ENCODE results near the gene IL36RN.

Gene IL36RN

DNA sequence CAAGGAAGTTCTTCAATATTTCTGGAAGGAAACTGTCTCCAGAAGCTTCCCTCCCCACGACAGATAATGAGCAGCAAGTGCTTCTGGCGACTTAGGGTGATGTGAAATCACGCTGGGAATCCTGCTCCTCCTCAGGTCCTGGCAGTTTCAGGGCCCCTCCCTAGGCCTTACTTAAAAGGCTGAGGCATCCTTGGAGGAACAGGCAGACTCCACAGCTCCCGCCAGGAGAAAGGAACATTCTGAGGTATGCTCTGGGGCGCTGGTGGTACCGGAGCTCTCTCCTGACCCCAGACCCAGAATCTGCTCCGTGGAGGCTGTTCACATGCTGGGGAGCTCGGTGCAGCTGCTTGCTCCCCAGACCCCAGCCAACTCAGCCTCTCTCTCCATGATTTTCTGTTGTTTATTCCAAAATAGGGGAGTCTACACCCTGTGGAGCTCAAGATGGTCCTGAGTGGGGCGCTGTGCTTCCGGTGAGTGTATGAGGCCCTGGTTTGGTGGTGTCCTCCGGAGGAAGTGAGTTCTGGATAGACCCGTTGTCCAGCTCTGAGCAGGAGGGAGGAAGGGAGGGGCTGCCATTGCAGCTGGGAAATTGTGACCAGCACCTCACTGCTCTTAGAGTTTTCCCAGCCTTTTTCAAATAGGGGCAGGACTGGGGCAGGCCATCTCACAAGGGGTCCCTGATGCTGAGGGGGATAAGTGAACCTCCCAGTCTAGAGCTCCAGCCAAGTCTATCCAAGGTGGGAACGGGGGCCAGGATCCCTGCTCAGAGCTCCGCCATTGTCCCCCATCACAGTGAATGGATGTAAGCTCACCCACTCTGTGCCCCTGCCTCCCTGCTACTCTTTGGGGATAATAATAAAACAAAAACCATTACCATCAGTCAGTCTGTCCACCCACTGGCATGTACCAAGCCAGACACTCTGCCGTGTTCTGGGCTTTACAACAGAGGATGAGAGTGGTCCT, at the start of gene IL36RN:
TSS of gene IL36RN (plus strand) at position 201 of the 963 bp plus-strand sequence. CDS start at position 442, 241 bp downstream.
- TF ChIP-seq, protein P1, sequence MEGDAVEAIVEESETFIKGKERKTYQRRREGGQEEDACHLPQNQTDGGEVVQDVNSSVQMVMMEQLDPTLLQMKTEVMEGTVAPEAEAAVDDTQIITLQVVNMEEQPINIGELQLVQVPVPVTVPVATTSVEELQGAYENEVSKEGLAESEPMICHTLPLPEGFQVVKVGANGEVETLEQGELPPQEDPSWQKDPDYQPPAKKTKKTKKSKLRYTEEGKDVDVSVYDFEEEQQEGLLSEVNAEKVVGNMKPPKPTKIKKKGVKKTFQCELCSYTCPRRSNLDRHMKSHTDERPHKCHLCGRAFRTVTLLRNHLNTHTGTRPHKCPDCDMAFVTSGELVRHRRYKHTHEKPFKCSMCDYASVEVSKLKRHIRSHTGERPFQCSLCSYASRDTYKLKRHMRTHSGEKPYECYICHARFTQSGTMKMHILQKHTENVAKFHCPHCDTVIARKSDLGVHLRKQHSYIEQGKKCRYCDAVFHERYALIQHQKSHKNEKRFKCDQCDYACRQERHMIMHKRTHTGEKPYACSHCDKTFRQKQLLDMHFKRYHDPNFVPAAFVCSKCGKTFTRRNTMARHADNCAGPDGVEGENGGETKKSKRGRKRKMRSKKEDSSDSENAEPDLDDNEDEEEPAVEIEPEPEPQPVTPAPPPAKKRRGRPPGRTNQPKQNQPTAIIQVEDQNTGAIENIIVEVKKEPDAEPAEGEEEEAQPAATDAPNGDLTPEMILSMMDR (IDR thresholded peaks at IDR 0.05; ENCODE audit: borderline replicate concordance, insufficient read depth, low read depth, low read length) = no peak

DNA sequence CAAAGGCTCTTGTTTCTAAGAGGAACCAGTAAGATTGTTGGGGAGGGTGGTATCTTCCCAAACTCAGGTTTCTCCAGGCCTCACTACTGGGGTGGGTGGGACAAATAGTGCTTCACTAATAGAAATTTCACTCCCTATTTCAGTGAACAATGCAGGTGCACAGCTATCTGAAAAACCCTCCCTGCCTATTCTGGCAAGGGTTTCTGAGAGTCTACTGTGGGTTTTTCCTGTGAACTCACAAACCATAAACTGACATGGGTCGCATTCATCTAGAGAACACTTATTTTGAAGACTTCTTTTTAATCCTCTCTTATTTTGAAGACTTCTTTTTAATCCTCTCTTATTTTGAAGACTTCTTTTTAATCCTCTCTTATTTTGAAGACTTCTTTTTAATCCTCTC, 49.4 kb upstream of the IL36RN start:
- no peak overlapping the region for H3K4me3 ChIP-seq (ENCODE audit: low read depth, low read length)
- TF ChIP-seq, protein P1 (IDR thresholded peaks at IDR 0.05; ENCODE audit: borderline replicate concordance, insufficient read depth, low read depth, low read length) = no peak

More for the DNA sequence above, at the start of gene IL36RN:
- no peak within 1 kb of the TSS for H3K4me3 ChIP-seq (ENCODE audit: low read depth, low read length)

DNA sequence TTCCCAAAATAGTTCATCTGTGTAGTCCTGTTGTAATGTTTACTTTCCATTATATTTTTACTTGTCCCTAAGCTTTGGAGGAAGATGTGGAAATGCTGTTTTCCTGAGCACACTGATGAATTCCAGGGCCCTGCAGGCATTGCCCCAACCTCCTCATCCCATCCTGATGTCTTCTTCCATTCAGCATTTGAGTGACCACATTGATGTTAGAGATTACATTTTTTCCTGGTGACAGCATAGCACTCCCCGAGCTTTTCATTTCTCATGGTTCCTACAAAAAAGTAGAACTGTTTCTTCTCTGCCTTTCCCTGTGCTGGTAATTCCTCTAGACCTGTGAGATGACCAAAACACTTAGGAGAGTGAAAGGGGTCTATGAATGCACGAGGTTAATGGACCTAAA, 48.9 kb upstream of the IL36RN start:
- TF ChIP-seq, protein P1 (IDR thresholded peaks at IDR 0.05; ENCODE audit: borderline replicate concordance, insufficient read depth, low read depth, low read length) = no peak
- H3K4me3 ChIP-seq (ENCODE audit: low read depth, low read length) = no peak overlapping the region

DNA sequence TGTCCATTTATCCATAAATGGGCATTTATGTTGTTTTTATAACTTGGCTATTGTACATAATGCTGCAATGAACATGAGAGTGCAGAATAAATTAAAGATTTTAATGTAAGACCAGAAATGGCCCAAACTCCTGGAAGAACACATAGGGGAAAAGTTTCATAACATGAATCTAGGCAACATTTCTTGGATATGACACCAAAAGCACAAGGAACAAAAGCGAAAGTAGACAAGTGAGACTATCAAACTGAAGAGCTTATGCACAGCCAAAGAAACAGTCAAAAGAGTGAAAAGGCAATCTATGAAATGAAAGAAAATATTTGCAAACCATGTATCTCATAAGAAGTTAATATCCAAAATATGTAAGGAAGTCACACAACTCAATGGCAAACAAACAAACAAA, 47.9 kb upstream of the IL36RN start:
- no peak overlapping the region for H3K4me3 ChIP-seq (ENCODE audit: low read depth, low read length)
- TF ChIP-seq, protein P1 (IDR thresholded peaks at IDR 0.05; ENCODE audit: borderline replicate concordance, insufficient read depth, low read depth, low read length) = no peak

DNA sequence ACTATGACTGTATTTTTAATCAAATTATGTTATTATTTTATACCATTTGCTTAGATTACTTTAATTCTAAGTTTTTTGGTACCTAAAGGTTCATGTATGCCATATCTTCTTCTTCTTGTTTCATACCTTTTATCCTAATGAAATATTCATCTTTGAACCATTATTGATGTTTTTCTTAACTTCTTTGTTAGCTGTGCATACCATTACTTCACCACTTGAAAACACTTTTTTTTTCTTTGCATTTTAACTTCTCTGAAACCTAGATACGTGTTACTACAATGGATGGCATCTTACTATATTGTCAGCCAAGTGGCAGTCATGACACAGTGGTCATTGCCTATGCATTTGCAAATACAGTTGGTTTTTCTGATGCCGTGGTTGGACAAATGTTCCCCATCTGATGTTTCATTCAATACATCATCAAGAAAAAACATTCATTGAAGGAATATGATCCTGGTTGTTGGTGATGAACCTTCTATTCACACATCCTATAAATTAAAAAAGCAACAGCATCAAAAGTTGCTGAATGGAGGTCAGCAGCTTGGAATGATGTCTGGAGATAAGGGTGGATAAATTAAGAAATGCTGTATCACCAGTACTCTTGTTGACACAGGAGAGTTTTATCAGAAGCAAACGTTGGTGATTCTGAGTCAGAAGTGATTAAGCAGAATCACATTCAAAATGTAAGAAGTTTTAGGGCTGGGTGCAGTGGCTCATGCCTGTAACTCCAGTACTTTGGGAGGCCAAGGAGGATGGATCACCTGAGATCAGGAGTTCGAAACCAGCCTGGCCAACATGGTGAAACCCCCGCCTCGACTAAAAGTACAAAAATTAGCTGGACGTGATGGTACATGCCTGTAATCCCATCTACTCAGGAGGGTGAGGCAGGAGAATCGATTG, 46.3 kb upstream of the IL36RN start:
- TF ChIP-seq, protein P1 (IDR thresholded peaks at IDR 0.05; ENCODE audit: borderline replicate concordance, insufficient read depth, low read depth, low read length) = no peak
- H3K4me3 ChIP-seq (ENCODE audit: low read depth, low read length) = no peak overlapping the region

DNA sequence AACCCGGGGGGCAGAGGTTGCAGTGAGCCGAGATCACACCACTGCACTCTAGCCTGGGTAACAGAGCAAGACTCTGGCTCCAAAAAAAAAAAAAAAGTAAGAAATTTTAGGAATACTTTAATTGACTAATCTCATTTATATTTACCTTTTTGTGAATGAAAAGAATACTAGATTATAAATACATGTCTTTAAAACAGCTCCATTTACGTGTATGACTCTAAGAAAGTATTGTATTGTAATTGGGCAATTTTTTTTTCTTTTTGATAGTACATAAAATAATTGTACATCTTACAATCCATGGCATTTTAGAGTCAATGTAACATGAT, 45.7 kb upstream of the IL36RN start:
- TF ChIP-seq, protein P1 (IDR thresholded peaks at IDR 0.05; ENCODE audit: borderline replicate concordance, insufficient read depth, low read depth, low read length) = no peak
- no peak overlapping the region for H3K4me3 ChIP-seq (ENCODE audit: low read depth, low read length)
